Lower leg skin (tissue), 4 donors: Measurements from ENCODE around the gene SCRT2. TPM values are rescaled to one million over a fixed set of nuclear protein-coding genes. Genes with fewer than 3 reads are reported as not detected.

ENCODE experiments used
- DNase-seq, 2 donors: peaks; one replicate each; pipeline ENCODE4 v3.0.0-alpha.2; 2019; ENCODE audit warnings: low spot score in 2 of 2
- H3K4me3 ChIP-seq: fragments of 200-600 bp; sonication (generic); 2 replicates; pipeline ENCODE4 v1.5.1; 2017; ENCODE audit warnings: mild to moderate bottlenecking, low read depth; ENCODE audit not compliant: poor library complexity, severe bottlenecking
- POLR2A ChIP-seq, 2 donors: fragments of 450-650 bp; IDR thresholded peaks; one replicate each; pipeline ENCODE4 v1.6.1; 2016 to 2017; ENCODE audit warnings: antibody characterized with exemption in 2 of 2, mild to moderate bottlenecking in 1 of 2, moderate library complexity in 1 of 2
- WGBS, 2 donors: methylation state at CpG; one replicate each; pipeline ENCODE4 v1.1.5; 2018; 5-methylcytosine and 5-hydroxymethylcytosine counted together
- intact Hi-C: fragments of 100-400 bp; cut with DNase I; formaldehyde crosslinking; loops from one replicate; pipeline ENCODE4 v1.15.0; 2023; ENCODE audit warnings: low total_unique reads
- total RNA-seq, 4 donors: library from RNA; depleted of rRNA; stranded (reverse); fragments of >200 nt; gene quantifications; one replicate each; pipeline ENCODE4 v1.1.0, GENCODE V29; 2016
- TF ChIP-seq, protein P1 (sequence below), 3 donors: fragments of 450-650 bp; IDR thresholded peaks; one replicate each; pipeline ENCODE4 v1.5.1; 2016; ENCODE audit warnings: antibody characterized with exemption in 3 of 3, mild to moderate bottlenecking in 3 of 3, moderate library complexity in 2 of 3

SCRT2 gene
- total RNA-seq, 4 donors from 2014 or later: not detected

DNA sequence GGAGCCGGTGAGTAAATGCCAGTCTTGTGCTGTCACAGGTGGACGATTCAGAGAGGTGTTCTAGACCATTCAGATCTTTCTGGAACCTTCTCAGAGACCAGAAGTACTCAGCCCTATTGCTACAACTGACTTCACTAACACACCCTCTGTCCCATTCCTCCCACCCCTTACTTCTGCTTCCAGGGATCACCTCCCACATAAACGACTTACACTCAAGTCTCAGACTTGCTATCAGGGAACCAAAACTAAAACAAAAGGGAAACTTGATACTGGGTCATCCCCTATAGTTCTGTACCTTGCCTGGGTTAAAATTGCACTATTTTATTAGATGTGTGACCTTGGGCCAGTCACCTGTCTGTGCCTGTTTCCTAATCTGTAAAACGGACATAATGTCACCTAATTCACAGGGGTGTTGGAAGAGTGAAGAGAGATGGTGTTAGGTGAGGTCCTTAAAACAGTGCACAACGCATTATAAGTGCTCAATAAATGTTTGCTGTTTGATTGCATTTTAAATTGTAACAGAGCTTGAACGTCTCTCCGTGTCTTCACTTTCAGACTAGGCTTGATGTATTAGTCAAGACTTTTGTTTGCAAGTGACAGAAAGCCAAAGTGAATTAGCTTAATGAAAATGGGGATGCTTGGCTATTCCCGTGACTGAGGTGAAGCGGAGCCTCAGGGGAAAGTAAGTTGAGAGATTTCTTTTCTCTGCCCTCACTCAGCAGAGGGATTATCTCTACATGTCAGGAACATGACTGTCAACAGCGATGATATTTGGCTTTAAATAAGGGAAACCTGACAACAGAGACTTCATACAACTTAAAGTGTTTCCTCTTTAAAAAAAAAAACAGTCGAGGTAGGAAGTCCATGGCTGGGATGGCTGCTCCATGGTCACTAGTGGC lies 19.6 kb downstream of the SCRT2 start:
- DNase-seq: no peak
- TF ChIP-seq, protein P1, sequence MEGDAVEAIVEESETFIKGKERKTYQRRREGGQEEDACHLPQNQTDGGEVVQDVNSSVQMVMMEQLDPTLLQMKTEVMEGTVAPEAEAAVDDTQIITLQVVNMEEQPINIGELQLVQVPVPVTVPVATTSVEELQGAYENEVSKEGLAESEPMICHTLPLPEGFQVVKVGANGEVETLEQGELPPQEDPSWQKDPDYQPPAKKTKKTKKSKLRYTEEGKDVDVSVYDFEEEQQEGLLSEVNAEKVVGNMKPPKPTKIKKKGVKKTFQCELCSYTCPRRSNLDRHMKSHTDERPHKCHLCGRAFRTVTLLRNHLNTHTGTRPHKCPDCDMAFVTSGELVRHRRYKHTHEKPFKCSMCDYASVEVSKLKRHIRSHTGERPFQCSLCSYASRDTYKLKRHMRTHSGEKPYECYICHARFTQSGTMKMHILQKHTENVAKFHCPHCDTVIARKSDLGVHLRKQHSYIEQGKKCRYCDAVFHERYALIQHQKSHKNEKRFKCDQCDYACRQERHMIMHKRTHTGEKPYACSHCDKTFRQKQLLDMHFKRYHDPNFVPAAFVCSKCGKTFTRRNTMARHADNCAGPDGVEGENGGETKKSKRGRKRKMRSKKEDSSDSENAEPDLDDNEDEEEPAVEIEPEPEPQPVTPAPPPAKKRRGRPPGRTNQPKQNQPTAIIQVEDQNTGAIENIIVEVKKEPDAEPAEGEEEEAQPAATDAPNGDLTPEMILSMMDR (IDR thresholded peaks at IDR 0.05): no peak
- TF ChIP-seq POLR2A (IDR thresholded peaks at IDR 0.05): no peak
- WGBS, 2 donors: 72 to 74% methylated on average over 11 of the region's 11 CpGs
- intact Hi-C loops: no loop called here
- H3K4me3 ChIP-seq: no peak overlapping the region

DNA sequence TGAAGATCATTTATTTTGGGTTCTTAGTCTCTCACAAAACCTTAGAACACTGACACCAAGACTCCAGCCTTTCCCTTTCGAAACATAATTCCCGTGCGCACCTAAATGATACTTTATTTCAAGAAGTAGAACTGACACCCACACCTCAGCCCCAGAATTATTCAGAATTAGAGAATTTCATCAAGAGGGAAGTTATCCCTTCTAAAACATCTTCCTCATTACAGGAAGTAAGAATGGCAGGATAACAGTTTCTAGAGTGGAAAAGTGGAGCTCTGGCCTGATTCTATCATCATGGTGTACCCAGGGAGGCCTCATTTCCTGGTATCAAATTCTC lies 21.2 kb downstream of the SCRT2 start:
- 91 to 94% methylated on average over 3 of the region's 3 CpGs for WGBS, 2 donors
- no peak overlapping the region for H3K4me3 ChIP-seq
- TF ChIP-seq, protein P1 (IDR thresholded peaks at IDR 0.05): no peak
- TF ChIP-seq POLR2A (IDR thresholded peaks at IDR 0.05): no peak
- intact Hi-C loops: no loop called here
- no peak for DNase-seq

GRCh38 chr20:653590-654416 lies 21.8 kb downstream of the SCRT2 start:
- H3K4me3 ChIP-seq: peak overlapping the region; percentile 3
- intact Hi-C loops: no loop called here
- 23 to 26% methylated on average over 26 to 30 of the region's 31 CpGs for WGBS, 2 donors
- TF ChIP-seq, protein P1 (IDR thresholded peaks at IDR 0.05): no peak
- no peak for TF ChIP-seq POLR2A (IDR thresholded peaks at IDR 0.05)
- no peak for DNase-seq

- H3K4me3 ChIP-seq: peak within 1 kb of the TSS; percentile 45
- intact Hi-C loops: no loop called here
- 3% methylated on average over 14 of the region's 74 CpGs; no CpG with 5 or more reads in 1 of the 2 donors for WGBS, 2 donors
- peak; percentile 63 to 97 for DNase-seq
- TF ChIP-seq, protein P1 (IDR thresholded peaks at IDR 0.05): no peak
- no peak for TF ChIP-seq POLR2A (IDR thresholded peaks at IDR 0.05)
These were observed 22.5 kb downstream of the SCRT2 start, which contains the start of gene SRXN1 for GRCh38 chr20:653110-653589. Gene SRXN1, minus strand, starts transcription at chr20:653200. Its CDS starts 15 bp downstream, at chr20:653185.

DNA sequence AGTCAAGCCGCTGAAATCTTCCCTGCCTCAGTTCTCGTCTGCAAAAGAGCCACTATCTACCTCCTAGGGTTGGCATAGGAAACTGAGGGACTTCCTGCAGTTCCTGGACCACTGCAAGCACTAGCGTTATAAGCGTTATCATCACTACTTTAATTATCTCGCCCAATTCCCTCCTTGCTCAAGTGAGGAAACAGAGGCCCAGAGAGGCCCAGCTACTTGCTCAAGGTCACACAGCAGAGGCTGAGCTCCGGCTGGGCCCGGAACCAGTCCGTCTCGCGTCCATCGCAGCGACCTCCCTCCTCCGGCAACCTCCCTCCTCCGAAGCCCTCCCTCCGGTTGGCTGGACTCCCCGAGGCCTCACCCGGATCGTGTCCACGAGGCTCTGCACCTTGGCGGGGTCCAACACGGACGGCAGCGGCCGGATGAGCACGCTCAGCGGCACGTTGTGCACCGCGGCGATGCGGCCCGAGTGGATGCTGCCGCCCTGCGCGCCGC lies 22.9 kb downstream of the SCRT2 start:
- no peak for TF ChIP-seq POLR2A (IDR thresholded peaks at IDR 0.05)
- TF ChIP-seq, protein P1 (IDR thresholded peaks at IDR 0.05): no peak
- 12% methylated on average over 19 to 20 of the region's 36 CpGs for WGBS, 2 donors
- intact Hi-C loops: no loop called here

More for the DNA sequence above, 22.9 kb downstream of the SCRT2 start:
- peak overlapping the region; percentile 45 for H3K4me3 ChIP-seq
- DNase-seq: no peak
